GM18502 (cell line): ENCODE measurements around the gene SCFD2.

Experiments
- ATAC-seq: cut with Tn5 transposase; IDR thresholded peaks from one replicate; pipeline ENCODE4 v1.9.1; 2021; ENCODE audit warnings: mild to moderate bottlenecking; ENCODE audit not compliant: unreplicated experiment, poor library complexity

Gene SCFD2

GRCh38 chr4:52876069-52876468, 489.8 kb downstream of the SCFD2 start:
- ATAC-seq: no peak

GRCh38 chr4:52874948-52875347, 490.9 kb downstream of the SCFD2 start:
- ATAC-seq: no peak

- ATAC-seq: no peak
Observed at GRCh38 chr4:52873861-52874343, 492.0 kb downstream of the SCFD2 start.

DNA sequence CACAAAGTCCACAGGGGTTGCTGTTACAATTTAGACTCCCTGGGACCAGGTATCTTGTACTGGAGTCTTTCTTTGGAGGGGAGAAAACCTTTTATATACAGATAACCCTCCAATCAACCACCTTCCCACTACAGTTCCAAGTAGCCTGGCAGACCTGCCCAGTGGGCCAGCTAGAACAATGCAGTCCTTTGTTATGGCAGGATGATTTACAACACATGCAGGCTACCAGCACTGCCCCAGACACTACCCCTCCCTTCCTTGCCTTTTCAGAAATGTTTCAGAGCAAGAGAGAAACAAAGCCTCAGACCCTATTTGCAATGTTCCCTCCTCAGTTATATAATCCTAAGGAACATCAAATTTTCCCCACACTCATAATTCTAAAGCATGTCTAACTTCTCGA, 492.7 kb downstream of the SCFD2 start:
- no peak for ATAC-seq

DNA sequence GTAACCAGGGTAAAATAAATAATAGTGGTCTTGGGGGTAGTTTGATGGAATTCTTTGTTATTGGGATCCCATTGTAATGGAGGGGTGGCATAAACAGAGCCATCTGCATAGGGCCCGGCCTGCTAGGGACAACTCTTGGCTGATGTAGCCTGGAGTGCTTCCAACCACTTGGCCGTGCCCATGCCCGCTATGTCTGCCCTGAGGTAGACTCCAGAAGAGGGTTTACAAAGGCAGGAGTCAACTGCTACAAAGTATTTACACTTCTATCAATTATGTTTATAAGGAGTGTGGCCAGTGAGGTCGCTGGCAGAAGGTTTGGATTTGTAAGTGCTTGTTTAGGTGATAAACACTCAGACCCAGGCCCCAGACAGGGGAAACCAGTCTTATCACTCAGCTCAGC, 495.6 kb downstream of the SCFD2 start:
- ATAC-seq: no peak

DNA sequence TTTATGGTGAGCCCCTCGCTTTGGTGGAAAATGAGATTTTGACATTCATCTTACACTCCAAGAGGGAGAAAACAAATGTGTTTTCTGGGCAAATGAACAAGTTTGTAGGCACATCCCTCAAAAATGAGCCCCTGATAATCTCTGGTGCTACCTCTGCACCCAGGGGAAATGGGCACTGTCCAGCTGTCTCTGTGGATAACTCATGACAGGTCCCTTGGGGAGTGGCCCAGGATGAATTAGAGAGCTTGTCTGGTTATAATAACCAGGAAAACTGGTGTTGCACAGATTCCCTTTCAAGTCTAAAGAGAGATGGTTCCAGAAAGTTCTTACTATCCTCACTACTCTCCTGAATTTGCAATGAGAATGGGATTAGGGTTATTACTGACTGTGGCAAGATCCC, 496.2 kb downstream of the SCFD2 start:
- no peak for ATAC-seq

DNA sequence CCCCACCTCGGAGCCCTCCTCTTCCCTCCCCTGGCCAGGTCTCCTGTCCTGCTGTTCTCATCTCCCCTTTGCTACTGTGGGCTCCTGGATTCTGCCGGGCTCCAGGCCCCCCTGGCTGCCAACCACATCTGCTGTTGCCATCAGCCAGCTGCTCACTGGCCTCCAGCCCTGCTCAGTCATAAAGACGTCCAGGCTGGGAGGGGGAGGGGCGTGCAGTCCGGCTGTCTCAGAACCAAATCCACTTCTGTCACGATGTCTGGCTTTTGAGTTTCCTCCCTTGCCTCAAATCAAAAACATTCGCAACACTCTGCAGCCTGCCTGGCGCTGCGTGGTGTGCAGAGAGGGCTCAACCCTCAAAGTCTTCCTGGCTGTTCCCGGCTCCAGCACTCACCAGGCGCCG, 496.7 kb downstream of the SCFD2 start:
- no peak for ATAC-seq

GRCh38 chr4:52868133-52868532, 497.7 kb downstream of the SCFD2 start:
- ATAC-seq: no peak

DNA sequence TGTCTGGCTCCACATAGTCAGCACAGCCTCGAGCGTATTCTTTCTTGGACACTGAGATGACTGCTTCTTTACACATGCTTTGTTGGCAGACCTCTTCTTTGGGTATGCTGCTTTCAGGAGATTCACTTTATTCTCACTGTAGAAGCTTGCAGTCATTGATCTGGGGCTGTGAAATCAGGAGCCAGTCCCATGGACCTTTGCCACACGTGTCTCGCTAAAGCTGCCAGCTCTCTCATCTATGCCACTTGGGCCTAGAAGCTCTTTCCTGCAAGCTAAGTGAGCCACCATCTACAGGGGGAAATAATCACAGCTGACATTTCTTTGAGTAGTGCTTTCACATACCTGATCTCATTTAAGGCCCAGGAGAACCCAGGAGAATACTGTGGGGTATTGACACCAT, 498.7 kb downstream of the SCFD2 start:
- ATAC-seq: no peak

GRCh38 chr4:52866734-52867133, 499.1 kb downstream of the SCFD2 start:
- ATAC-seq: no peak

DNA sequence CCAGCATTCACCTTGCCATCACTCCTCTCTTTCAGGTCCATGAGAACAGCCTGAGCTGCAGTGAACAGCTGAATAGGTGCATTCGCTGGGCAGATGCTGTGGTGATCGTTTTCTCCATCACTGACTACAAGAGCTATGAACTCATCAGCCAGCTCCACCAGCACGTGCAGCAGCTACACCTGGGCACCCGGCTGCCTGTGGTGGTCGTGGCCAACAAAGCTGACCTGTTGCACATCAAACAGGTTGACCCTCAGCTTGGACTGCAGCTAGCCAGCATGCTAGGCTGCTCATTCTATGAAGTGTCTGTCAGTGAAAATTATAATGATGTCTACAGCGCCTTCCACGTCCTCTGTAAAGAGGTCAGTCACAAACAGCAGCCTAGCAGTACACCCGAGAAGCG, 500.6 kb downstream of the SCFD2 start:
- ATAC-seq: no peak

DNA sequence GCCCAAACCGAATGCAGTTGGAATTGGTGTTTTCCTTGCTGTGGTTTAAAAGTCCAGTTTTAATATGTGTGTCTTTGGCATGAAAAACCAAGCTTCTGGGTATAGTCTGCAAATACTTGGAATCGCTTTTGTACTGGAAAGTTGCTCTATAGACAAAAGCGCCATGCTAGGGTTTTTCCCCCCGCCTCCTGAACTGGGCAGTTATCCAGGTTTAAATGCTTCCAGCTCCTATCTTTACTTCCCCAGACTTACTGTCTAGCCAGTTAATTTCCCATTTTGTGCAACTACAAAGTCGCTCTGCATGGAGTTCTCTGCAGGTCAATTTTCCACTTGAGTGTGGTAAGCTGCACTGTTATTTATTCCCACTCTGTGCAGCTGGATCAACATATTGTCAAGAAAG, 501.1 kb downstream of the SCFD2 start:
- no peak for ATAC-seq

DNA sequence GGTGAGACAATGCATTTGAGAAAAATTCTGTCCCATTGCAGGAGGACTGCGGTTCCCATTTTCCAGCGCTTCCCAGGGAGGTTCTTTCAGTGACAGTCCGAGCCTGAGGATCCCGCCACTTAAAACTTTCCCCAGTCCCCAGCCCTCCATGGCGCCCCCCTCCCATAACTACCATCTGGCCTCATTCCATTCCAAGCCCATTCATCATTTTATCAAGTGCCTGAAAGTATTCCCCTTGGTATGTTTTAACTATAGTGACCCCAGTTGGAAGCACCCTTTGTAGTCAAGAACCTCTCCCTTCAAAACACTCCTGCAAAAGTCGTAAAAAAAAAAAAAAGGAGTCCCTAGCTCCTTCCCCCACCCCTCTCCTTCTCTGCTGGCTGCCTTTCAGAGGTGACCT, 502.5 kb downstream of the SCFD2 start:
- ATAC-seq: no peak

GRCh38 chr4:52862639-52863161, 503.2 kb downstream of the SCFD2 start:
- ATAC-seq: no peak

DNA sequence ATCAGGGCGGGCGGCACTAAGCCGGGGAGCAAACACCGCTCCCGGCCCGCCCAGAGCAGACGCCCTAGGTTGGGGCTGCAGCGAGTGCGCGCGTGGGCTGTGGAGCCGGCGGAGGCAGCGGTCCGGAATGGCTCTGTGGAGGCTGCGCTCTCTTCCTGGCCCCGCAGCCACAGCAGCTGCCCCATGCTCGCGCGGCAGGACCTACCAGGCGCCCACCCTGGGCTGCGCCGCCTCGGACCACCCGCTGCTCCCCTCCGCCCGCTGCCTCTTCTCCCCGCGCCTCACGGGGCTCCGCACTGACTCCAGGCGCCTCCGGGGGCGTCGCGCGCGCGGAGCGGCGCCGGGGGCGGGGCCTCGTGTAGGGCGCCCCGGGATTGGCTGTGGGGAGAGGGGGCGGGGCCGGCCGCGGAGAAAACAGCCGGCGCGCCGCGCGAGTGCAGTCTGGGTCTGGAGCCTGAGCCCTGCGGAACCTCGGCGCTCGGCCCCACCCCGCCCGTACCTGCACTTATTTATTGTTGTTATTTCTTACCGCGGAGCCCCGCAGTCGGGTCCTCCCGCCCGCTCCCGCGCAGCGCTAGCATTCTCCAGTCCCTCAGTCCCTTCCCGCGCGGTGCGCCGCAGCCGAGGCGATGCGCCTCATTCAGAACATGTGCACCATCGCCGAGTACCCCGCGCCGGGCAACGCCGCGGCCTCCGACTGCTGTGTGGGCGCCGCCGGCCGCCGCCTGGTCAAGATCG, 503.8 kb downstream of the SCFD2 start, which contains the start of gene RASL11B:
RASL11B (plus strand) TSS at position 439 of the 738 bp plus-strand sequence; CDS start at position 630, 191 bp downstream.
- ATAC-seq: peak; percentile 99

- ATAC-seq: no peak
Observed at GRCh38 chr4:52861171-52861823, 504.6 kb downstream of the SCFD2 start.

DNA sequence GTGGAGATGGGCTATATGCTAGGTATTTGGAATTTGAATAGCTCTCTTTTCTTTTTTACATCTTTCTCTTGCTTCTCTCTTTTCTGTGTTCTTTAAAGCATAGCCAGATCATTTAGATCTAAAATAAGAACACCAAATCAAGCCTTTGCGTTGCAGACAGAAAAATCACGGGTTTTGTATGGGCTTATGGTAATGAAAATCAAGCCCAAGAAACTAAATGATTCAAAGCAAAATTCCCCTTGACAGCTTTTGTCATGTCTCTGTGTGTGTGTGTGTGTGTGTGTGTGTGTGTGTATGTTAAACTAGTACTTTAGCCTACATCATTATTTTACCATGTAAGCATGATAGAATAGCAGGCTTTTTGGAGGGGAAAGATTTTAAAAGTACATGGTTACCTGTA, 505.5 kb downstream of the SCFD2 start:
- no peak for ATAC-seq

GRCh38 chr4:52856801-52857200, 509.1 kb downstream of the SCFD2 start:
- peak; percentile 36 for ATAC-seq

GRCh38 chr4:52853351-52853750, 512.5 kb downstream of the SCFD2 start:
- ATAC-seq: no peak

DNA sequence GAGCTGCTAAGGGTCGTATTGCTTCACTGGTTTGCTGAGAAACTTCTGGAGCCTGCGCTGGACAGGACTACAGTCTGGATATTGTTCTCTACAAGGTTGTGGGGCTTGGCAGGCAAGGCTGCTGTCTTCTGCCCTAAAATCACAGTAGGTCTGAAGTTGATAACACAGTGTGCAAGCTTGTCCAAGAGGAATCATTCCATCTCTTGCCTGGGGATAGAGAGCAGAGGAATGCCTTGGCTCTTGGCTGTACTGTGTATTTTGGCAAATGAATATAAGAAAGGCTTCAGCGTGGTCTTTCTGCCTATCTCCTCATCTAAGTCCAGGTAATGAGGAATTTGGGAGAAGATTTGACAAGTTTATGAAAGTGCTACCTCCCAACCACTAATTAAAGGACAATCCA, 513.1 kb downstream of the SCFD2 start:
- no peak for ATAC-seq

GRCh38 chr4:52852041-52852440, 513.8 kb downstream of the SCFD2 start:
- ATAC-seq: no peak
